CD14-positive monocyte (primary cell): ENCODE data around the gene PTGER4. TPM values are rescaled to one million over a fixed set of nuclear protein-coding genes. Genes with fewer than 3 reads are reported as not detected.
A peak's percentile ranks its signal among the peaks of the same experiment; 100 is the strongest.

ENCODE experiments used
- DNase-seq, 3 donors: peaks; one replicate each; pipeline ENCODE4 v3.0.0-alpha.2; 2011 to 2022
- H2AFZ ChIP-seq: 2 replicates; pipeline ENCODE4 v1.6.0; 2012; ENCODE audit warnings: mild to moderate bottlenecking, low read depth, low read length, inconsistent platforms; ENCODE audit not compliant: insufficient read depth, poor library complexity, severe bottlenecking
- H3K27ac ChIP-seq, 2 donors: 1 replicate in 1 of 2; 2 replicates in 1 of 2; pipeline ENCODE4 v1.5.1; 2012 to 2013; ENCODE audit warnings: low read length in 2 of 2, control low read depth in 1 of 2, inconsistent platforms in 1 of 2, low read depth in 1 of 2, mild to moderate bottlenecking in 1 of 2
- H3K27me3 ChIP-seq, 2 donors: one replicate each; pipeline versions ENCODE4 v1.6.0 to v1.6.1; 2011 to 2013; ENCODE audit warnings: low read length in 2 of 2; ENCODE audit not compliant: control insufficient read depth in 2 of 2, insufficient read depth in 2 of 2
- H3K36me3 ChIP-seq, 2 donors: replicated peaks in 1 of 2; 1 replicate in 1 of 2; 2 replicates in 1 of 2; pipeline versions ENCODE4 v1.5.1 to v1.6.1; 2012 to 2013; ENCODE audit warnings: low read length in 2 of 2, control low read depth in 1 of 2, inconsistent platforms in 1 of 2, mild to moderate bottlenecking in 1 of 2; ENCODE audit not compliant: insufficient read depth in 2 of 2, control insufficient read depth in 1 of 2
- H3K4me1 ChIP-seq, 2 donors: 1 replicate in 1 of 2; 2 replicates in 1 of 2; pipeline versions ENCODE4 v1.5.1 to v1.6.1; 2012 to 2013; ENCODE audit warnings: low read length in 2 of 2, control low read depth in 1 of 2, inconsistent platforms in 1 of 2, mild to moderate bottlenecking in 1 of 2, moderate library complexity in 1 of 2; ENCODE audit not compliant: insufficient read depth in 2 of 2, control insufficient read depth in 1 of 2
- H3K4me2 ChIP-seq: replicated peaks from 2 replicates; pipeline ENCODE3; 2012; ENCODE audit warnings: low read length, moderate library complexity, mild to moderate bottlenecking; ENCODE audit not compliant: poor library complexity, severe bottlenecking; ENCODE audit errors: extremely low read depth
- H3K4me3 ChIP-seq, 3 experiments: fragments of 200-600 bp in 1 of 3; sonication (generic) in 1 of 3; replicated peaks in 1 of 3; 1 replicate in 2 of 3; 2 replicates in 1 of 3; pipeline ENCODE4 v1.5.1; 2011 to 2013; ENCODE audit warnings: low read length in 3 of 3, mild to moderate bottlenecking in 3 of 3, control low read depth in 2 of 3, low read depth in 2 of 3, inconsistent platforms in 1 of 3, moderate library complexity in 1 of 3
- H3K79me2 ChIP-seq: 2 replicates; pipeline ENCODE4 v1.6.0; 2012; ENCODE audit warnings: mild to moderate bottlenecking, control low read depth, inconsistent platforms, low read length, moderate library complexity; ENCODE audit not compliant: insufficient read depth
- H3K9ac ChIP-seq: 2 replicates; pipeline ENCODE4 v1.6.0; 2017; ENCODE audit warnings: low read length, mild to moderate bottlenecking; ENCODE audit not compliant: insufficient read depth, poor library complexity, severe bottlenecking
- H3K9me3 ChIP-seq, 2 donors: replicated peaks in 1 of 2; 1 replicate in 1 of 2; 2 replicates in 1 of 2; pipeline versions ENCODE4 v1.5.1 to v1.6.1; 2012 to 2013; ENCODE audit warnings: low read length in 2 of 2, control low read depth in 1 of 2; ENCODE audit not compliant: control insufficient read depth in 1 of 2, insufficient read depth in 1 of 2
- H4K20me1 ChIP-seq: 2 replicates; pipeline ENCODE4 v1.6.0; 2012; ENCODE audit warnings: mild to moderate bottlenecking, low read length, control low read depth, moderate library complexity; ENCODE audit not compliant: insufficient read depth
- H3K27ac Mint-ChIP-seq, 7 donors: one replicate each; pipeline ENCODE4 v1.8.0; 2020; ENCODE audit warnings: mild to moderate bottlenecking in 7 of 7, mixed read lengths in 7 of 7, moderate library complexity in 6 of 7, inconsistent platforms in 2 of 7
- H3K27me3 Mint-ChIP-seq, 3 donors: one replicate each; pipeline ENCODE4 v1.8.0; 2021 to 2022; ENCODE audit warnings: low read depth in 3 of 3, mild to moderate bottlenecking in 3 of 3, mixed read lengths in 3 of 3, moderate library complexity in 3 of 3, inconsistent platforms in 1 of 3
- H3K36me3 Mint-ChIP-seq, 2 donors: one replicate each; pipeline ENCODE4 v1.8.0; 2020; ENCODE audit warnings: mixed read lengths in 2 of 2, inconsistent platforms in 1 of 2, mild to moderate bottlenecking in 1 of 2
- H3K4me1 Mint-ChIP-seq: one replicate; pipeline ENCODE4 v1.8.0; 2020; ENCODE audit warnings: mild to moderate bottlenecking, mixed read lengths
- H3K4me3 Mint-ChIP-seq, 2 donors: one replicate each; pipeline ENCODE4 v1.8.0; 2020; ENCODE audit warnings: mild to moderate bottlenecking in 2 of 2, mixed read lengths in 2 of 2, moderate library complexity in 1 of 2
- H3K9me3 Mint-ChIP-seq, 7 donors: one replicate each; pipeline ENCODE4 v1.8.0; 2020 to 2022; ENCODE audit warnings: mixed read lengths in 7 of 7, mild to moderate bottlenecking in 6 of 7, moderate library complexity in 6 of 7, inconsistent platforms in 2 of 7
- CTCF ChIP-seq: fragments of 200-600 bp; IDR thresholded peaks from one replicate; pipeline ENCODE4 v1.8.0; 2022; ENCODE audit warnings: antibody characterized with exemption, mild to moderate bottlenecking
- WGBS: methylation state at CpG from one replicate; pipeline ENCODE4 v1.1.5; 2013; ENCODE audit warnings: missing lambda C conversion rate; ENCODE audit not compliant: insufficient coverage; 5-methylcytosine and 5-hydroxymethylcytosine counted together
- intact Hi-C, 2 donors: fragments of 100-400 bp; cut with micrococcal nuclease; formaldehyde crosslinking; loops; one replicate each; pipeline versions ENCODE4 v1.15.0 to v1.15.1; 2023
- polyA minus RNA-seq: library from RNA; depleted of rRNA, polyadenylated mRNA; stranded (reverse); fragments of >200 nt; gene quantifications from 2 replicates; pipeline ENCODE4 v1.2.3, GENCODE V29; 2012
- polyA plus RNA-seq, 3 donors: library from polyadenylated mRNA; depleted of rRNA in 1 of 3; unstranded in 2 of 3; stranded (reverse) in 1 of 3; fragments of 300-500 nt in 2 of 3; fragments of >200 nt in 1 of 3; fragmentation: Illumina TruSeq in 2 of 3; gene quantifications; 1 replicate in 2 of 3; 2 replicates in 1 of 3; pipeline ENCODE4 v1.2.3, GENCODE V29; 2012 to 2021
- total RNA-seq, 12 experiments: library from RNA in 1 of 12; stranded (reverse) in 1 of 12; fragments of 120-200 nt in 1 of 12; gene quantifications; one replicate each; pipeline ENCODE4 v1.2.4 and lab custom pipeline; 2013 to 2026; ENCODE audit warnings: mixed read lengths in 6 of 12, inconsistent platforms in 1 of 12

The PTGER4 gene
- 72.5 TPM for total RNA-seq (2013)
- polyA plus RNA-seq: 100 to 1,000 TPM in 1 of 3 donors, 10 to 100 TPM in 2; 44.4 to 119 (median 64.3) TPM
- 204 and 305 TPM in 2 replicates for polyA minus RNA-seq
- total RNA-seq (lab: John Stamatoyannopoulos, UW): 55.4 to 186 (median 127) reads per million in 11 experiments

GRCh38 chr5:40679913-40680681 lies at the start of gene PTGER4:
Gene PTGER4 (plus strand): TSS chr5:40679915. CDS start chr5:40680994, 1,079 bp downstream.
- Mint-ChIP-seq H3K9me3 (peaks cover 0 to 2% (median 0%) of the 10 kb centered on the region in 7 donors), H3K36me3 (peaks cover 23 to 30% of the 10 kb centered on the region in 2 donors), H3K4me1 (peaks cover 64% of the 10 kb centered on the region), H3K4me3 (peak within 1 kb of the TSS; percentile 100), H3K27me3 (peaks cover 0 to 2% (median 0%) of the 10 kb centered on the region in 3 donors), H3K27ac (peak within 1 kb of the TSS; percentile 91 to 98 (median 96))
- Histone ChIP-seq H3K27ac (peak within 1 kb of the TSS; percentile 83 to 92), H3K9me3 (no peaks in the 10 kb centered on the region), H3K79me2 (peaks cover 72% of the 10 kb centered on the region), H4K20me1 (peaks cover 52% of the 10 kb centered on the region), H3K27me3 (no peaks in the 10 kb centered on the region), H3K9ac (peak within 1 kb of the TSS; percentile 78), H2AFZ (peak within 1 kb of the TSS; percentile 68), H3K4me2 (peak within 1 kb of the TSS; percentile 91), H3K4me3 (peak within 1 kb of the TSS; percentile 73 to 98 (median 95)), H3K36me3 (peaks cover 3% of the 10 kb centered on the region in 2 donors), H3K4me1 (peaks cover 50 to 72% of the 10 kb centered on the region in 2 donors)
- WGBS: under 1% methylated on average over 43 of the region's 44 CpGs
- no peak for TF ChIP-seq CTCF
- DNase-seq: no peak
- intact Hi-C loops: loop anchor here (5.0 to 10.0 kb wide), 7 partner anchors 63 to 275 kb away; partner anchors contain the start of gene TTC33 (in 1 of the 2)

- H3K27ac ChIP-seq: no peak overlapping the region
- H3K36me3 ChIP-seq: no peaks in the 10 kb centered on the region
- no peak overlapping the region for H2AFZ ChIP-seq
- H4K20me1 ChIP-seq: no peaks in the 10 kb centered on the region
- peak in 1 of 3 donors; percentile 21 for DNase-seq
- H3K36me3 Mint-ChIP-seq: no peaks in the 10 kb centered on the region
- H3K27ac Mint-ChIP-seq: peak overlapping the region in 6 of 7 donors; percentile 4 to 80 (median 48)
- peak overlapping the region; percentile 9 for H3K4me2 ChIP-seq
- H3K27me3 Mint-ChIP-seq: peaks cover 0 to 3% (median 0%) of the 10 kb centered on the region in 3 donors
- TF ChIP-seq CTCF: no peak
- intact Hi-C loops: no loop called here
- no peak overlapping the region for H3K4me3 Mint-ChIP-seq
- no peaks in the 10 kb centered on the region for H3K27me3 ChIP-seq
- H3K9ac ChIP-seq: no peak overlapping the region
- H3K4me1 Mint-ChIP-seq: peaks cover 24% of the 10 kb centered on the region
- H3K9me3 ChIP-seq: no peaks in the 10 kb centered on the region
- H3K79me2 ChIP-seq: no peaks in the 10 kb centered on the region
- H3K4me3 ChIP-seq: no peak overlapping the region
- H3K4me1 ChIP-seq: peaks cover 24 to 29% of the 10 kb centered on the region in 2 donors
- peaks cover 0 to 6% (median 2%) of the 10 kb centered on the region in 7 donors for H3K9me3 Mint-ChIP-seq
These were observed 49.6 kb upstream of the PTGER4 start for GRCh38 chr5:40630126-40630525.
